Thoracic aorta (tissue), 2 donors: ENCODE data around the gene BABAM2. TPM values are rescaled to one million over a fixed set of nuclear protein-coding genes. Genes with fewer than 3 reads are reported as not detected.
"Not testable (repeated sequence)": the region's sequence is repeated elsewhere in the genome, so short reads cannot be mapped to it uniquely, and the experiment has no call there.

Experiments used
- ATAC-seq: fragments of 150-250 bp; one replicate; pipeline ENCODE4 v1.8.0; 2017; ENCODE audit warnings: low read depth; ENCODE audit not compliant: insufficient number of reproducible peaks, low FRiP score
- DNase-seq: peaks from one replicate; pipeline ENCODE4 v3.0.0-alpha.2; 2020; ENCODE audit warnings: low spot score
- H3K27ac ChIP-seq, 2 donors: fragments of 200-600 bp; sonication (generic); 1 replicate in 1 of 2; 2 replicates in 1 of 2; pipeline ENCODE4 v1.5.1; 2016; ENCODE audit warnings: mild to moderate bottlenecking in 2 of 2, moderate library complexity in 2 of 2
- H3K27me3 ChIP-seq: fragments of 200-600 bp; sonication (generic); replicated peaks from 2 replicates; pipeline ENCODE4 v1.6.0; 2016; ENCODE audit warnings: mild to moderate bottlenecking; ENCODE audit not compliant: insufficient read depth
- H3K36me3 ChIP-seq: fragments of 200-600 bp; sonication (generic); one replicate; pipeline ENCODE4 v1.5.1; 2016
- H3K4me1 ChIP-seq, 2 donors: fragments of 200-600 bp; sonication (generic); 1 replicate in 1 of 2; 2 replicates in 1 of 2; pipeline versions ENCODE4 v1.5.1 to v1.6.0; 2016; ENCODE audit warnings: low read depth in 2 of 2, mild to moderate bottlenecking in 1 of 2; ENCODE audit not compliant: control insufficient read depth in 1 of 2
- H3K4me3 ChIP-seq: fragments of 200-600 bp; sonication (generic); 2 replicates; pipeline ENCODE4 v1.5.1; 2016; ENCODE audit warnings: mild to moderate bottlenecking
- H3K9me3 ChIP-seq: fragments of 200-600 bp; sonication (generic); 2 replicates; pipeline ENCODE4 v1.5.1; 2016
- CTCF ChIP-seq: fragments of 200-600 bp; sonication (generic); IDR thresholded peaks from one replicate; pipeline ENCODE4 v1.5.1; 2019; ENCODE audit warnings: antibody characterized with exemption
- total RNA-seq, 2 donors: library from RNA; depleted of rRNA; stranded (reverse); fragments of >200 nt; gene quantifications; one replicate each; pipeline versions ENCODE4 v1.1.0 to v1.2.3, GENCODE V29; 2016

Gene BABAM2
- total RNA-seq, 2 donors from 2014 or later = 24.7 to 32.8 TPM

GRCh38 chr2:28326881-28327505, 436.5 kb downstream of the BABAM2 start:
- Histone ChIP-seq H3K9me3 (no peaks in the 10 kb centered on the region), H3K4me3 (no peak overlapping the region), H3K36me3 (no peaks in the 10 kb centered on the region), H3K4me1 (peaks cover 18 to 39% of the 10 kb centered on the region in 2 donors), H3K27me3 (no peaks in the 10 kb centered on the region), H3K27ac (peak overlapping the region; percentile 45 to 54)
- no peak for DNase-seq
- no peak for ATAC-seq
- TF ChIP-seq CTCF = no peak

GRCh38 chr2:28327581-28327955, 437.0 kb downstream of the BABAM2 start:
- H3K4me3 ChIP-seq = no peak overlapping the region
- no peaks in the 10 kb centered on the region for H3K9me3 ChIP-seq
- TF ChIP-seq CTCF = no peak
- ATAC-seq (no peak), DNase-seq (no peak)
- no peaks in the 10 kb centered on the region for H3K27me3 ChIP-seq
- no peaks in the 10 kb centered on the region for H3K36me3 ChIP-seq
- peaks cover 15 to 33% of the 10 kb centered on the region in 2 donors for H3K4me1 ChIP-seq
- H3K27ac ChIP-seq = peak overlapping the region; percentile 45 to 54

GRCh38 chr2:28327956-28328922, 437.7 kb downstream of the BABAM2 start:
- Histone ChIP-seq H3K9me3 (no peaks in the 10 kb centered on the region), H3K4me3 (no peak overlapping the region), H3K4me1 (peaks cover 10 to 29% of the 10 kb centered on the region in 2 donors), H3K36me3 (no peaks in the 10 kb centered on the region), H3K27me3 (no peaks in the 10 kb centered on the region), H3K27ac (peak overlapping the region; percentile 45 to 54)
- no peak for TF ChIP-seq CTCF
- DNase-seq (no peak), ATAC-seq (no peak)

GRCh38 chr2:28329184-28329583, 438.7 kb downstream of the BABAM2 start:
- Histone ChIP-seq H3K27me3 (no peaks in the 10 kb centered on the region), H3K36me3 (no peaks in the 10 kb centered on the region), H3K27ac (no peak overlapping the region), H3K4me1 (peaks cover 16 to 39% of the 10 kb centered on the region in 2 donors), H3K9me3 (no peaks in the 10 kb centered on the region), H3K4me3 (no peak overlapping the region)
- ATAC-seq (no peak), DNase-seq (no peak)
- no peak for TF ChIP-seq CTCF

- H3K9me3 ChIP-seq, DNase-seq, H3K4me3 ChIP-seq, ATAC-seq, H3K27me3 ChIP-seq, H3K36me3 ChIP-seq, H3K27ac ChIP-seq: not testable (repeated sequence)
- H3K4me1 ChIP-seq = peaks cover 22 to 53% of the 10 kb centered on the region in 2 donors
These were observed 440.2 kb downstream of the BABAM2 start for GRCh38 chr2:28330722-28331121.

GRCh38 chr2:28331797-28332196, 441.3 kb downstream of the BABAM2 start:
- ATAC-seq, H3K9me3 ChIP-seq: not testable (repeated sequence)

More at GRCh38 chr2:28331797-28332196, 441.3 kb downstream of the BABAM2 start:
- H3K36me3 ChIP-seq, H3K27ac ChIP-seq, H3K27me3 ChIP-seq, H3K4me3 ChIP-seq, DNase-seq: not testable (repeated sequence)
- peaks cover 22 to 50% of the 10 kb centered on the region in 2 donors for H3K4me1 ChIP-seq
